ENCODE results near the gene TBX20. TPM values are rescaled to one million over a fixed set of nuclear protein-coding genes. Genes with fewer than 3 reads are reported as not detected.
"Not testable (repeated sequence)": the region's sequence is repeated elsewhere in the genome, so short reads cannot be mapped to it uniquely, and the experiment has no call there.

TBX20 gene
- total and polyA plus RNA-seq, 10 of the 15 experiments (the other 5 are each of a cell fraction or from before 2014, with no cell fraction given) = not detected

GRCh38 chr7:35173176-35173575 lies 80.7 kb downstream of the TBX20 start:
- FAIRE-seq; H3K4me3 ChIP-seq; H3K4me2 ChIP-seq (ENCODE audit: control insufficient read depth, insufficient read depth); H3K27me3 ChIP-seq (replicated peaks in 1 of 2; ENCODE audit: control insufficient read depth in 2 of 2, insufficient read depth in 2 of 2, low read length in 1 of 2); H4K20me1 ChIP-seq (ENCODE audit: control insufficient read depth, insufficient read depth); CTCF ChIA-PET; BruUV-seq (replicated peaks); POLR2A ChIA-PET; H3K27ac ChIP-seq (ENCODE audit: control insufficient read depth, insufficient read depth); H3K79me2 ChIP-seq (ENCODE audit: control insufficient read depth, insufficient read depth, low read length); DNase-seq (ENCODE audit: low read depth, low spot score); ATAC-seq; in situ Hi-C loops (cut with MboI); H3K9me3 ChIP-seq (replicated peaks; ENCODE audit: control insufficient read depth, insufficient read depth, low read length); intact Hi-C loops (cut with micrococcal nuclease; ENCODE audit: unreplicated experiment); H3K4me1 ChIP-seq (ENCODE audit: control insufficient read depth, insufficient read depth, low read length); RAD21 ChIA-PET (ENCODE audit: unreplicated experiment); H3K36me3 ChIP-seq (ENCODE audit: control insufficient read depth in 2 of 2, insufficient read depth in 2 of 2, low read length in 1 of 2); H2AFZ ChIP-seq (ENCODE audit: control insufficient read depth, low read depth, low read length); SMC1A ChIA-PET (ENCODE audit: uncharacterized antibody, unreplicated experiment); H3K9ac ChIP-seq (ENCODE audit: control insufficient read depth, insufficient read depth, low read length): not testable (repeated sequence)
- 14% methylated on average over 2 of the region's 2 CpGs for WGBS (ENCODE audit: insufficient coverage, insufficient replicate concordance, low lambda C conversion rate, missing lambda C conversion rate)

- H3K27ac ChIP-seq (ENCODE audit: control insufficient read depth, insufficient read depth); SMC1A ChIA-PET (ENCODE audit: uncharacterized antibody, unreplicated experiment); BruUV-seq (replicated peaks); intact Hi-C loops (cut with micrococcal nuclease; ENCODE audit: unreplicated experiment); H3K4me2 ChIP-seq (ENCODE audit: control insufficient read depth, insufficient read depth); CTCF ChIA-PET; ATAC-seq; H3K4me3 ChIP-seq; H3K4me1 ChIP-seq (ENCODE audit: control insufficient read depth, insufficient read depth, low read length); in situ Hi-C loops (cut with MboI); H3K79me2 ChIP-seq (ENCODE audit: control insufficient read depth, insufficient read depth, low read length); H3K36me3 ChIP-seq (ENCODE audit: control insufficient read depth in 2 of 2, insufficient read depth in 2 of 2, low read length in 1 of 2); H4K20me1 ChIP-seq (ENCODE audit: control insufficient read depth, insufficient read depth); RAD21 ChIA-PET (ENCODE audit: unreplicated experiment); H3K9ac ChIP-seq (ENCODE audit: control insufficient read depth, insufficient read depth, low read length); H2AFZ ChIP-seq (ENCODE audit: control insufficient read depth, low read depth, low read length); DNase-seq (ENCODE audit: low read depth, low spot score); H3K9me3 ChIP-seq (replicated peaks; ENCODE audit: control insufficient read depth, insufficient read depth, low read length); POLR2A ChIA-PET; H3K27me3 ChIP-seq (replicated peaks in 1 of 2; ENCODE audit: control insufficient read depth in 2 of 2, insufficient read depth in 2 of 2, low read length in 1 of 2); FAIRE-seq: not testable (repeated sequence)
- WGBS (ENCODE audit: insufficient coverage, insufficient replicate concordance, low lambda C conversion rate, missing lambda C conversion rate) = 28% methylated on average over 4 of the region's 4 CpGs
Measured at GRCh38 chr7:35172131-35172530, 81.8 kb downstream of the TBX20 start.

GRCh38 chr7:35167658-35168057 lies 86.2 kb downstream of the TBX20 start:
- H3K9ac ChIP-seq (ENCODE audit: control insufficient read depth, insufficient read depth, low read length); RAD21 ChIA-PET (ENCODE audit: unreplicated experiment); H3K9me3 ChIP-seq (replicated peaks; ENCODE audit: control insufficient read depth, insufficient read depth, low read length); H2AFZ ChIP-seq (ENCODE audit: control insufficient read depth, low read depth, low read length); DNase-seq (ENCODE audit: low read depth, low spot score); POLR2A ChIA-PET; H4K20me1 ChIP-seq (ENCODE audit: control insufficient read depth, insufficient read depth); H3K4me1 ChIP-seq (ENCODE audit: control insufficient read depth, insufficient read depth, low read length); intact Hi-C loops (cut with micrococcal nuclease; ENCODE audit: unreplicated experiment); BruUV-seq (replicated peaks); H3K4me2 ChIP-seq (ENCODE audit: control insufficient read depth, insufficient read depth); H3K36me3 ChIP-seq (ENCODE audit: control insufficient read depth in 2 of 2, insufficient read depth in 2 of 2, low read length in 1 of 2); ATAC-seq; H3K79me2 ChIP-seq (ENCODE audit: control insufficient read depth, insufficient read depth, low read length); FAIRE-seq; in situ Hi-C loops (cut with MboI); H3K4me3 ChIP-seq; H3K27ac ChIP-seq (ENCODE audit: control insufficient read depth, insufficient read depth); H3K27me3 ChIP-seq (replicated peaks in 1 of 2; ENCODE audit: control insufficient read depth in 2 of 2, insufficient read depth in 2 of 2, low read length in 1 of 2); SMC1A ChIA-PET (ENCODE audit: uncharacterized antibody, unreplicated experiment); CTCF ChIA-PET: not testable (repeated sequence)

GRCh38 chr7:35167158-35167557 lies 86.7 kb downstream of the TBX20 start:
- BruUV-seq (replicated peaks); DNase-seq (ENCODE audit: low read depth, low spot score); H3K9me3 ChIP-seq (replicated peaks; ENCODE audit: control insufficient read depth, insufficient read depth, low read length); FAIRE-seq; CTCF ChIA-PET; H3K27me3 ChIP-seq (replicated peaks in 1 of 2; ENCODE audit: control insufficient read depth in 2 of 2, insufficient read depth in 2 of 2, low read length in 1 of 2); H3K27ac ChIP-seq (ENCODE audit: control insufficient read depth, insufficient read depth); SMC1A ChIA-PET (ENCODE audit: uncharacterized antibody, unreplicated experiment); H3K79me2 ChIP-seq (ENCODE audit: control insufficient read depth, insufficient read depth, low read length); ATAC-seq; in situ Hi-C loops (cut with MboI); intact Hi-C loops (cut with micrococcal nuclease; ENCODE audit: unreplicated experiment); H3K9ac ChIP-seq (ENCODE audit: control insufficient read depth, insufficient read depth, low read length); H2AFZ ChIP-seq (ENCODE audit: control insufficient read depth, low read depth, low read length); RAD21 ChIA-PET (ENCODE audit: unreplicated experiment); H3K4me1 ChIP-seq (ENCODE audit: control insufficient read depth, insufficient read depth, low read length); H4K20me1 ChIP-seq (ENCODE audit: control insufficient read depth, insufficient read depth); H3K4me2 ChIP-seq (ENCODE audit: control insufficient read depth, insufficient read depth); H3K36me3 ChIP-seq (ENCODE audit: control insufficient read depth in 2 of 2, insufficient read depth in 2 of 2, low read length in 1 of 2); POLR2A ChIA-PET; H3K4me3 ChIP-seq: not testable (repeated sequence)
- WGBS (ENCODE audit: insufficient coverage, insufficient replicate concordance, low lambda C conversion rate, missing lambda C conversion rate) = 0% methylated on average over 1 of the region's 1 CpG
